H1 (cell line): ENCODE data around the gene PHLDA2. TPM values are rescaled to one million over a fixed set of nuclear protein-coding genes. Genes with fewer than 3 reads are reported as not detected.

Source experiments
- CTCF ChIA-PET: fragments of 300-600 bp; sonication (Branson Sonifier 250); formaldehyde crosslinking; loops from one replicate; lab custom pipeline; 2021; ENCODE audit not compliant: partially characterized antibody; lab: Charles Lee
- POLR2A ChIA-PET: fragments of 300-600 bp; sonication (Branson Sonifier 250); formaldehyde crosslinking; loops from one replicate; lab custom pipeline; 2021; ENCODE audit warnings: inconsistent platforms; ENCODE audit not compliant: partially characterized antibody; lab: Charles Lee
- DNase-seq, 2 experiments: peaks; one replicate each; pipeline versions ENCODE4 v3.0.0 to v3.0.0-alpha.2; 2010 to 2022; ENCODE audit warnings: low spot score in 2 of 2, low read depth in 1 of 2, mixed read lengths in 1 of 2
- FAIRE-seq: peaks from 2 replicates; lab custom pipeline; 2011; peaks lifted over from hg19 to GRCh38; lab: Jason Lieb, UNC
- H2AFZ ChIP-seq: 2 replicates; pipeline ENCODE4 v1.8.1; 2012; ENCODE audit warnings: low read length, inconsistent platforms
- H2AK5ac ChIP-seq: 2 replicates; pipeline ENCODE4 v1.6.1; 2013; ENCODE audit warnings: low read depth, low read length
- H2BK120ac ChIP-seq: replicated peaks from 2 replicates; pipeline ENCODE3; 2013; ENCODE audit warnings: low read depth, low read length, inconsistent platforms
- H2BK12ac ChIP-seq: 2 replicates; pipeline ENCODE4 v1.6.1; 2013; ENCODE audit warnings: low read depth, low read length
- H2BK15ac ChIP-seq: 2 replicates; pipeline ENCODE4 v1.6.1; 2013; ENCODE audit warnings: low read length
- H2BK20ac ChIP-seq: 2 replicates; pipeline ENCODE4 v1.6.1; 2013; ENCODE audit warnings: low read length
- H2BK5ac ChIP-seq: 2 replicates; pipeline ENCODE4 v1.6.1; 2013; ENCODE audit warnings: low read depth, low read length
- H3K14ac ChIP-seq: 2 replicates; pipeline ENCODE4 v1.6.1; 2013; ENCODE audit warnings: inconsistent platforms; ENCODE audit not compliant: insufficient read length
- H3K18ac ChIP-seq: 2 replicates; pipeline ENCODE4 v1.6.1; 2013; ENCODE audit warnings: low read length; ENCODE audit errors: extremely low read depth
- H3K23ac ChIP-seq: 2 replicates; pipeline ENCODE4 v1.6.1; 2013; ENCODE audit warnings: inconsistent platforms; ENCODE audit not compliant: insufficient read length
- H3K23me2 ChIP-seq: 2 replicates; pipeline ENCODE4 v1.6.1; 2013; ENCODE audit warnings: low read depth, low read length
- H3K27ac ChIP-seq: 2 replicates; pipeline ENCODE4 v1.6.1; 2011; ENCODE audit warnings: low read depth, low read length, inconsistent platforms
- H3K27me3 ChIP-seq, 4 experiments: replicated peaks in 1 of 4; 1 replicate in 1 of 4; 2 replicates in 3 of 4; pipeline versions ENCODE4 v1.6.1 to v1.8.1; 2011 to 2013; ENCODE audit warnings: low read length in 3 of 4, mild to moderate bottlenecking in 3 of 4, inconsistent platforms in 2 of 4, mixed read lengths in 2 of 4, moderate library complexity in 1 of 4; ENCODE audit not compliant: control insufficient read depth in 3 of 4, insufficient read depth in 3 of 4; ENCODE audit errors: extremely low read depth in 1 of 4
- H3K36me3 ChIP-seq, 4 experiments: 2 replicates each; pipeline versions ENCODE4 v1.6.1 to v1.8.1; 2011 to 2013; ENCODE audit warnings: mild to moderate bottlenecking in 4 of 4, low read length in 3 of 4, moderate library complexity in 2 of 4, control low read depth in 1 of 4, inconsistent platforms in 1 of 4; ENCODE audit not compliant: insufficient read depth in 4 of 4, control insufficient read depth in 2 of 4
- H3K4ac ChIP-seq: replicated peaks from 2 replicates; pipeline ENCODE3; 2013; ENCODE audit warnings: low read length, low read depth, mixed read lengths, inconsistent platforms; ENCODE audit not compliant: insufficient read length
- H3K4me1 ChIP-seq, 4 experiments: replicated peaks in 1 of 4; 1 replicate in 1 of 4; 2 replicates in 3 of 4; pipeline versions ENCODE4 v1.6.1 to v1.8.1; 2011 to 2013; ENCODE audit warnings: low read length in 3 of 4, inconsistent platforms in 2 of 4, mixed read lengths in 1 of 4; ENCODE audit not compliant: insufficient read depth in 4 of 4, control insufficient read depth in 3 of 4
- H3K4me2 ChIP-seq, 2 experiments: 2 replicates each; pipeline versions ENCODE4 v1.6.1 to v1.8.1; 2011 to 2013; ENCODE audit warnings: low read depth in 2 of 2, low read length in 2 of 2, control low read depth in 1 of 2, inconsistent platforms in 1 of 2, mild to moderate bottlenecking in 1 of 2; ENCODE audit not compliant: insufficient read depth in 1 of 2
- H3K4me3 ChIP-seq, 4 experiments: fragments of 200-600, 300-600 bp in 1 of 4; sonication (generic), shearing (Covaris generic), sonication (Bioruptor Twin) in 1 of 4; 2 replicates each; pipeline versions ENCODE4 v1.5.1 to v1.8.1; 2011 to 2016; ENCODE audit warnings: low read length in 4 of 4, low read depth in 3 of 4, control low read depth in 2 of 4, inconsistent platforms in 2 of 4, mild to moderate bottlenecking in 2 of 4, mixed read lengths in 1 of 4, moderate library complexity in 1 of 4; ENCODE audit not compliant: insufficient read depth in 2 of 4; ENCODE audit errors: extremely low read depth in 1 of 4
- H3K56ac ChIP-seq: replicated peaks from 2 replicates; pipeline ENCODE3; 2013; ENCODE audit warnings: low read depth, mild to moderate bottlenecking, mixed read lengths, low read length, inconsistent platforms; ENCODE audit not compliant: insufficient read length
- H3K79me1 ChIP-seq: 2 replicates; pipeline ENCODE4 v1.6.1; 2013; ENCODE audit warnings: low read depth, low read length, control low read depth
- H3K79me2 ChIP-seq, 2 experiments: 2 replicates each; pipeline versions ENCODE4 v1.6.1 to v1.8.1; 2012 to 2013; ENCODE audit warnings: low read length in 2 of 2, mild to moderate bottlenecking in 2 of 2, inconsistent platforms in 1 of 2; ENCODE audit not compliant: insufficient read depth in 2 of 2, control insufficient read depth in 1 of 2
- H3K9ac ChIP-seq, 4 experiments: replicated peaks in 1 of 4; 1 replicate in 1 of 4; 2 replicates in 3 of 4; pipeline versions ENCODE4 v1.6.1 to v1.8.1; 2011 to 2013; ENCODE audit warnings: low read depth in 3 of 4, low read length in 3 of 4, control low read depth in 2 of 4, mild to moderate bottlenecking in 2 of 4, moderate library complexity in 2 of 4, inconsistent platforms in 1 of 4; ENCODE audit errors: extremely low read depth in 1 of 4
- H3K9me3 ChIP-seq, 2 experiments: 2 replicates each; pipeline versions ENCODE4 v1.6.1 to v1.8.1; 2012 to 2013; ENCODE audit warnings: mild to moderate bottlenecking in 2 of 2, moderate library complexity in 2 of 2, control low read depth in 1 of 2, inconsistent platforms in 1 of 2, low read depth in 1 of 2, low read length in 1 of 2, mixed read lengths in 1 of 2; ENCODE audit not compliant: insufficient read depth in 2 of 2
- H4K20me1 ChIP-seq, 2 experiments: replicated peaks in 1 of 2; 2 replicates each; pipeline versions ENCODE3 to v1.8.1; 2011 to 2013; ENCODE audit warnings: inconsistent platforms in 2 of 2, low read length in 2 of 2, mild to moderate bottlenecking in 1 of 2; ENCODE audit not compliant: insufficient read depth in 2 of 2, control insufficient read depth in 1 of 2
- H4K5ac ChIP-seq: 2 replicates; pipeline ENCODE4 v1.6.1; 2013; ENCODE audit warnings: low read length, low read depth, mixed read lengths, inconsistent platforms; ENCODE audit not compliant: insufficient read length
- H4K8ac ChIP-seq: 2 replicates; pipeline ENCODE4 v1.8.0; 2013; ENCODE audit warnings: mild to moderate bottlenecking, moderate library complexity, low read length, inconsistent platforms; ENCODE audit not compliant: insufficient read depth; ENCODE audit errors: extremely low read depth
- H4K91ac ChIP-seq: replicated peaks from 2 replicates; pipeline ENCODE3; 2013; ENCODE audit warnings: low read length, mixed read lengths, inconsistent platforms; ENCODE audit not compliant: insufficient read length
- E2F6 ChIP-seq: IDR thresholded peaks from 2 replicates; pipeline ENCODE4 v1.6.1; 2012; ENCODE audit warnings: inconsistent platforms
- HDAC6 ChIP-seq: IDR thresholded peaks from one replicate; pipeline ENCODE4 v1.7.1; 2012; ENCODE audit warnings: low read depth, mild to moderate bottlenecking, inconsistent platforms, low read length, moderate library complexity
- JUND ChIP-seq: IDR thresholded peaks from 2 replicates; pipeline ENCODE4 v1.6.1; 2011; ENCODE audit warnings: mild to moderate bottlenecking, improper control_type of control experiment, low read length
- KDM1A ChIP-seq: fragments of 200-600, 300-600 bp; sonication (generic); IDR thresholded peaks from 2 replicates; pipeline ENCODE4 v1.7.1; 2016; ENCODE audit warnings: mild to moderate bottlenecking, low read length, borderline replicate concordance
- MAX ChIP-seq: IDR thresholded peaks from 2 replicates; pipeline ENCODE4 v1.6.1; 2012; ENCODE audit warnings: inconsistent platforms
- WGBS, 2 experiments: shearing (Covaris generic) in 1 of 2; methylation state at CpG; one replicate each; pipeline versions ENCODE4 v1.1.6 to v1.1.7; 2013 to 2015; ENCODE audit warnings: low lambda C conversion rate in 2 of 2, mixed read lengths in 2 of 2, inconsistent platforms in 1 of 2, low coverage in 1 of 2, missing lambda C conversion rate in 1 of 2; ENCODE audit not compliant: insufficient replicate concordance in 2 of 2, insufficient coverage in 1 of 2, insufficient read length in 1 of 2; ENCODE audit errors: extremely low coverage in 1 of 2, missing lambda C conversion rate in 1 of 2; 5-methylcytosine and 5-hydroxymethylcytosine counted together
- polyA plus RNA-seq, 7 experiments: library from polyadenylated mRNA; depleted of rRNA in 3 of 7; stranded (reverse) in 5 of 7; unstranded in 2 of 7; fragments of >200 nt in 5 of 7; fragments of 200-250 nt in 2 of 7; gene quantifications; 1 replicate in 5 of 7; 2 replicates in 1 of 7; 4 replicates in 1 of 7; pipeline versions ENCODE4 v1.2.1 to v1.2.3, GENCODE V29; 2011 to 2013; ENCODE audit warnings: missing spikeins in 2 of 7, mixed read lengths in 2 of 7
- total RNA-seq: library from RNA; stranded (reverse); fragmentation: NEBNext Ultra II Directional; extraction: Animal tissue kit (Norgen Biotek cat#: 25700); gene quantifications from 2 replicates; pipeline ENCODE4 v1.2.1, GENCODE V29; 2021

The PHLDA2 gene
- total and polyA plus RNA-seq, 2 of the 8 experiments (the other 6 are each of a cell fraction or from before 2014, with no cell fraction given), result 5.2 to 7.6 TPM

- H4K8ac ChIP-seq, result no peak overlapping the region
- peak overlapping the region; percentile 86; the same call in 1 of the 2 replicates for H2BK20ac ChIP-seq
- no peak overlapping the region for H3K4me2 ChIP-seq
- CTCF ChIA-PET, result interaction anchor here (0.5 to 13.5 kb wide), 48 partner anchors 7 to 472 kb away, joined by 3 to 521 read pairs (median 4); partner anchors contain the start of gene PHLDA2
- no peak overlapping the region for H3K4ac ChIP-seq
- H4K91ac ChIP-seq, result peak overlapping the region; percentile 23
- peaks cover 0 to 31% (median 24%) of the 10 kb centered on the region in 4 experiments; a peak in 6 of 7 replicates for H3K4me1 ChIP-seq
- H4K5ac ChIP-seq, result no peak overlapping the region
- no peaks in the 10 kb centered on the region for H3K79me2 ChIP-seq
- TF ChIP-seq JUND (no peak), HDAC6 (no peak), KDM1A (0 out of 2 replicates have a peak, but pooled peaks have one; percentile 35), E2F6 (0 out of 2 replicates have a peak, but pooled peaks have one; percentile 23), MAX (peak; percentile 32; the same call in 1 of the 2 replicates)
- H2BK120ac ChIP-seq, result no peak overlapping the region
- H3K9me3 ChIP-seq, result peaks cover 0 to 4% of the 10 kb centered on the region in 2 experiments; a peak in 1 of 4 replicates
- POLR2A ChIA-PET, result interaction anchor here (0.6 to 4.4 kb wide), 4 partner anchors 18 to 1922 kb away, joined by 3 to 16 read pairs (median 4); no protein-coding TSS in a partner anchor
- H3K9ac ChIP-seq, result no peak overlapping the region
- H2BK12ac ChIP-seq, result peak overlapping the region; percentile 92; the same call in 1 of the 2 replicates
- no peak for FAIRE-seq
- H2AFZ ChIP-seq, result no peak overlapping the region
- H3K27me3 ChIP-seq, result peaks cover 0 to 37% (median 18%) of the 10 kb centered on the region in 4 experiments; a peak in 6 of 7 replicates
- H3K27ac ChIP-seq, result no peak overlapping the region
- no peak overlapping the region for H3K56ac ChIP-seq
- no peak overlapping the region for H3K14ac ChIP-seq
- H4K20me1 ChIP-seq, result no peaks in the 10 kb centered on the region
- H2AK5ac ChIP-seq, result peak overlapping the region; percentile 82; the same call in 1 of the 2 replicates
- 94% methylated on average over 8 of the region's 28 CpGs; no CpG with 5 or more reads in 1 of the 2 experiments for WGBS, 2 experiments
- no peaks in the 10 kb centered on the region for H3K79me1 ChIP-seq
- no peaks in the 10 kb centered on the region for H3K36me3 ChIP-seq
- peak overlapping the region; percentile 61; the same call in 1 of the 2 replicates for H2BK15ac ChIP-seq
- peak in 1 of 2 experiments; percentile 52 for DNase-seq
- no peak overlapping the region for H3K23ac ChIP-seq
- H3K4me3 ChIP-seq, result no peak overlapping the region
- peaks cover 7% of the 10 kb centered on the region for H3K23me2 ChIP-seq
- peak overlapping the region; percentile 48 for H3K18ac ChIP-seq
- H2BK5ac ChIP-seq, result peak overlapping the region; percentile 71; the same call in 1 of the 2 replicates
These were observed 38.5 kb downstream of the PHLDA2 start for GRCh38 chr11:2890466-2891294.
